H7 (cell line): ENCODE results near the gene CLEC4A. TPM values are rescaled to one million over a fixed set of nuclear protein-coding genes. Genes with fewer than 3 reads are reported as not detected.
"Not testable (repeated sequence)": the region's sequence is repeated elsewhere in the genome, so short reads cannot be mapped to it uniquely, and the experiment has no call there.

ENCODE experiments used
- DNase-seq: peaks from one replicate; pipeline ENCODE4 v3.0.0; 2012
- H3K27me3 ChIP-seq: 2 replicates; pipeline ENCODE4 v1.6.0; 2011; ENCODE audit warnings: mild to moderate bottlenecking, low read length; ENCODE audit not compliant: control insufficient read depth, insufficient read depth
- H3K36me3 ChIP-seq: replicated peaks from 2 replicates; pipeline ENCODE4 v1.5.1; 2011; ENCODE audit warnings: low read length; ENCODE audit not compliant: control insufficient read depth, insufficient read depth
- H3K4me3 ChIP-seq: 2 replicates; pipeline ENCODE4 v1.5.1; 2011; ENCODE audit warnings: low read depth, mild to moderate bottlenecking, control low read depth, low read length, moderate library complexity; ENCODE audit not compliant: insufficient read depth
- total RNA-seq: library from RNA; depleted of rRNA; stranded (reverse); fragments of >200 nt; shearing (Covaris generic); gene quantifications from 2 replicates; pipeline ENCODE4 v1.2.3, GENCODE V29; 2014

CLEC4A gene
- total RNA-seq, 1 experiment from 2014 or later: not detected

DNA sequence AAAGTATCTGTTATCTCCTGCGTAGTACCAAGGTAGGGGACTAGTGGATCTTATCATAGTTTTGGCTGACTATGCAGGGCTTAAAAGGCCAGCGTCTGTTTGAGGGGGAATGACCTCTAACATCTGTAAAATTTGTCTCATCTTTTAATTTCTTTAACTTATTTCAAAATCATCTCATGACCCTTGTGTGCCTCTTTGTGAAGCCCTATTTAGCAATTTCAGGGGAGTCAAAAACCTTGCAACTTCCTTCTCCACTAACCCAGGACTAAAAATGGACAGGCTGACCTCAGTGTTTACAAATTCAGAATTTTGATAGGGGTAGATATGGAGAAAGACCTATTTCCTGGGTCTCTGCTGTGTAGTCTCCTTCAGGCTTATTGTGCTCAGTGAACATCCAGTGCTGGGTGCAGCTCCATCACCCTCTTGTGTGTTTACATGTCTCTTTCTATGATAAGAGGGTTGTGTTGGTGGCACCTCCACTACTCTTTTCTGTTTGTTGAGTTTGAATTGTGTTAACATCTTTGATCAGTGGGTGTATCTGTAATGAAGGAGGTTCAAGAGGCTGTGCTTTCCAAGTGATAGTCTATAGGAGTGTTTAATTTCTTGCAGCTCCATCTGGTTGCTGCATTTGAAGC is 27.0 kb upstream of the CLEC4A start:
- H3K4me3 ChIP-seq: no peak overlapping the region
- no peak for DNase-seq
- H3K36me3 ChIP-seq: peaks cover 6% of the 10 kb centered on the region
- H3K27me3 ChIP-seq: no peaks in the 10 kb centered on the region

GRCh38 chr12:8099235-8099634 is 24.2 kb upstream of the CLEC4A start:
- H3K27me3 ChIP-seq: no peaks in the 10 kb centered on the region
- H3K4me3 ChIP-seq: no peak overlapping the region
- H3K36me3 ChIP-seq: peaks cover 6% of the 10 kb centered on the region
- no peak for DNase-seq

DNA sequence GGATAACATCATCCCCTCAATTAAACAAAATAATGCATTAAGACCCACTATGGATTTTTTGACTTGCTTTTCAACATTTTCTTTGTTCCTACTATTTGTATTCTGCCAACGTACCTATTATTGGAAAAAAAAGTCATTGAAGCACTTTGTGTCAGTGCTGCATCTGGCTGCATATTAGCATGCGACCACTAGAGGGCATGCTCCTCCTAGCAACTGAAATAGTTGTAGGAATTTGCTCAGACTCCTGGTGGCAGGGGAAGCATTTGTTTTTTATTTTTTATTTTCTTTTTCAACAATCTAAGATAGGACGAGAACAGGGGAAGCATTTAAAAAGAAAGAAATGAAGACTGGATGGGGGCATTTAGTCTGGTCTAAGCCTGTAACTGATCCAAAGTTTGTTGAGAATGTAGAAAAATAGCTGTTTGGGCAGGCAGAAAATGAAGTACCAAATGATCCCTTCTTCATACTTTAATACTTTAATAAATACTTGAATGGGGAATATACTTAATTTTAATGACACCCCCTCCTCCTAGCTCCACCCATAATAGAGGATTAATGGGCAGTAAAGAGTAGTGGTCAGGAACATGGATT is 14.5 kb upstream of the CLEC4A start:
- Histone ChIP-seq H3K36me3 (no peaks in the 10 kb centered on the region), H3K27me3 (no peaks in the 10 kb centered on the region), H3K4me3 (no peak overlapping the region)
- peak; percentile 74 for DNase-seq

- not testable (repeated sequence) for H3K4me3 ChIP-seq, H3K27me3 ChIP-seq, DNase-seq, H3K36me3 ChIP-seq
These were observed 10.3 kb upstream of the CLEC4A start for GRCh38 chr12:8113117-8113516.

GRCh38 chr12:8120072-8120713 is 3.2 kb upstream of the CLEC4A start:
- Histone ChIP-seq H3K4me3 (no peak overlapping the region), H3K27me3 (no peaks in the 10 kb centered on the region; the same call in 1 of the 2 replicates), H3K36me3 (no peaks in the 10 kb centered on the region)
- no peak for DNase-seq

GRCh38 chr12:8127138-8127537 is 3.7 kb downstream of the CLEC4A start:
- no peaks in the 10 kb centered on the region for H3K36me3 ChIP-seq
- no peaks in the 10 kb centered on the region for H3K27me3 ChIP-seq
- H3K4me3 ChIP-seq: no peak overlapping the region
- no peak for DNase-seq

DNA sequence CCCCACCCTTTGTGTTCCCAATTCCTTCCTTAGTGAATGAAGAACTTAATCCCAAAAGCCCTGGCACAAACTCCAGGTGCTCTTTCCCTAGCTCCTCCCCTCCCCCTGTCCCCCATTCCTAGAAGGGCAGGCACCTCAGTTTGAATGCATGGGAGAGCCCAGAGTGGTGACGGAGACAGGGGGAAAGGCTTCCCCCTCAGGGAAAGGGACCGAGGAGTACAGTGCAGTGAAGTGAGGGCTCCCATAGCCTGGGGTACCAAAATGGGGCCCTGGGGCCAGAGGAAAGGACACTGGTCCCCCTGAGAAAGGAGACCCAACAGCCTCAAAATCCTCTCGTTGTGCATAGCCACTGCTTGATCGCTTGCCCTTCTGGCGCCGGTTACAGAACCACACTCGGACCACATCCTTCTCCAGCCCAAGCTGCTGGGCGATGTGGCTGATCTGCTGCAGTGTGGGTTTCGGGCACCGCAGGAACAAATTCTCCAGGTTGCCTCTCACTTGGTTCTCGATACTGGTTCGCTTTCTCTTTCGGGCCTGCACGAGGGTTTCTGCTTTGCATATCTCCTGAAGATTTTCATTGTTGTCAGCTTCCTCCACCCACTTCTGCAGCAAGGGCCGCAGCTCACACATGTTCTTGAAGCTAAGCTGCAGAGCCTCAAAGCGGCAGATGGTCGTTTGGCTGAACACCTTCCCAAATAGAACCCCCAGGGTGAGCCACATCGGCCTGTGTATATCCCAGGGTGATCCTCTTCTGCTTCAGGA is 10.4 kb downstream of the CLEC4A start:
- H3K4me3 ChIP-seq, H3K27me3 ChIP-seq, H3K36me3 ChIP-seq, DNase-seq: not testable (repeated sequence)

DNA sequence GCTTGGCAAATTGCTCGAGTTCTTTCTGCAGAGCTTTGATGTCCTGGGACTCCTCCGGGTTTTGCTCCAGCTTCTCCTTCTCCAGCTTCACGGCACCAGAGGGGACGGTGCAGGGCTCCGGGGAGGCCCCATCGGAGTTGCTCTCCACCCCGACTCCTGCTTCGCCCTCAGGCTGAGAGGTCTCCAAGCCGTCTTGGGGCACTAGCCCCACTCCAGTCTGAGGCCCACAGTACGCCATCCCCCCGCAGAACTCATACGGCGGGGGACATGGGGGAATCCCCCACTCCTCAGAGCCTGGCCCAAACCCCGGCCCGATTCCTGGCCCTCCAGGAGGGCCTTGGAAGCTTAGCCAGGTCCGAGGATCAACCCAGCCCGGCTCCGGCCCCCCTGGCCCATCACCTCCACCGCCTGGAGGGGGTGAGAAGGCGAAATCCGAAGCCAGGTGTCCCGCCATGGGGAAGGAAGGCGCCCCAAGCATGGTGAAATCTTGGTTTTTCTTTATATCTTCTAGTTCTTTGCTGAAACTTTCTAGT is 11.0 kb downstream of the CLEC4A start:
- not testable (repeated sequence) for H3K27me3 ChIP-seq, DNase-seq, H3K4me3 ChIP-seq, H3K36me3 ChIP-seq

DNA sequence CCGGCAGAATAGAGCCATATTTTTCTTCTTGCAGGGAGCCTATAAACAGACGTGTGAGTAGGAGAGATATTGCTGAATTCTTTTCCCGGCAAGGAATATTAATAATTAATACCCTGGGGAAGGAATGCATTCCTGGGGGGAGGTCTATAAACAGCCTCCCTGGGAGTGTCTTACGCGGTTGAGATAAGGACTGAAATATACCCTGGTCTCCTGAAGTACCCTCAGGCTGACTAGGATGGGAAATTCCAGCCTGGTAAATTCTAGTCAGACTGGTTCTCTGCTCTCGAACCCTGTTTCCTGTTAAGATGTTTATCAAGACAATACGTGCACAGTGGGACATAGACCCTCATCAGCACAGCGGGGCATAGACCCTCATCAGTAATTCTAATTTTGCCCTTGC is 18.2 kb downstream of the CLEC4A start:
- H3K36me3 ChIP-seq, H3K4me3 ChIP-seq, DNase-seq, H3K27me3 ChIP-seq: not testable (repeated sequence)

DNA sequence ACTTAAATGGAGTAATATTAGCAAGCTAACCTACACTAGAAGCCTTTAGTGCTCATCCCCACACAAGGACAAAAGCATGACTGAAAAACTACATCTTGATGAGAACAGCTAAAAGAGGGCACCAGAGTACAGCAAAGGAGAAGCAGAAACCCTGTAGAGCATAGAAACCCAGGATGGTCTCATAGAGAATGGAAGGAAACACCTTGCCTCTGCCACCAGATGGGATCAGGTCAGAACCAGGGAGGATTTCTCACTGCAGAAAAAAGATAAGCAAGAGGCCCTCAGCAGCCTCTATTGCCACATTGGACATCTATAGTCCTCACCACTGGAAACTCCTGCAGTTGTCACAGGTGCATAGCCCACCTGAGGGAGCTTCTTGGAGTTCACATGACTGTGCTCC is 19.8 kb downstream of the CLEC4A start:
- Histone ChIP-seq H3K4me3 (no peak overlapping the region), H3K36me3 (no peaks in the 10 kb centered on the region), H3K27me3 (no peaks in the 10 kb centered on the region)
- no peak for DNase-seq

DNA sequence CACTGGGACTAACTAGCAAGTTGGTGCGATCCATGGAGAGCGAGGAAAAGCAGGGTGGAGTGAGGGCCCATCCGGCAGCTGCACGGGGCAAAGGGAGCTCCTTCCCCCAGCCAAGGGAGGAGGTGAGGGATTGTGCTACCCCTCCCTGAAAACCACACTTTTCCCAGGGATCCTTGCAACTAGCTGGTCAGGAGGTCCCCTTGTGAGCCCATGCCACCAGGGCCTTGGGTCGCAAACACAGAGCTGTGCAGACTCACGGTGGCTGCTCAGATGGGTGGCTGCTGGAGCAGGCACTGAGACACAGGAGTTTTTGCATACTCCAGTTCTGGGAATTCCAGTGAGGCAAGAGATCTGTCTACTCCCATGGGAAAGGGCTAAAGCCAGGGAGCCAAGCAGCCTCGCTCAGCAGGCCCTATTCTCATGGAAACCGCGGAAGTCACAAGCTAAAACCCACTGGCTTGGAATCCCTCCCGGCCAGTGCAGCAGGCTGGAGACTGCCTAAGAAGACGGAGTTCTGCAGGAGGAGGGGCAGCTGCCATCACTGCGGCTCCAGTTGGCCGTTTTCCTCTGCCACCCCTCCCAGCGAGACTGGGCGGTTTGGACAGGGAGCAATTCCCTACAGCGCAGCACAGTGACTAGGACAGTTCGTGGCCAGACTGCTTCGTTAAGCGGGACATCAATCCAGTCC is 22.5 kb downstream of the CLEC4A start:
- Histone ChIP-seq H3K36me3 (no peaks in the 10 kb centered on the region), H3K27me3 (no peaks in the 10 kb centered on the region), H3K4me3 (no peak overlapping the region)
- peak; percentile 50 for DNase-seq

- Histone ChIP-seq H3K36me3 (no peaks in the 10 kb centered on the region), H3K27me3 (no peaks in the 10 kb centered on the region), H3K4me3 (no peak overlapping the region)
- DNase-seq: no peak
These were observed 23.0 kb downstream of the CLEC4A start for GRCh38 chr12:8146442-8146771.

- Histone ChIP-seq H3K36me3 (no peaks in the 10 kb centered on the region), H3K27me3 (no peaks in the 10 kb centered on the region), H3K4me3 (no peak overlapping the region)
- DNase-seq: no peak
These were observed 31.1 kb downstream of the CLEC4A start for GRCh38 chr12:8154526-8154925.

- no peak for DNase-seq
- Histone ChIP-seq H3K36me3 (no peaks in the 10 kb centered on the region), H3K4me3 (no peak overlapping the region), H3K27me3 (no peaks in the 10 kb centered on the region)
These were observed 33.0 kb downstream of the CLEC4A start for GRCh38 chr12:8156416-8156815.
